Measurements from ENCODE around the gene SLC23A2.
"Not testable (repeated sequence)": the region's sequence is repeated elsewhere in the genome, so short reads cannot be mapped to it uniquely, and the experiment has no call there.

The SLC23A2 gene

DNA sequence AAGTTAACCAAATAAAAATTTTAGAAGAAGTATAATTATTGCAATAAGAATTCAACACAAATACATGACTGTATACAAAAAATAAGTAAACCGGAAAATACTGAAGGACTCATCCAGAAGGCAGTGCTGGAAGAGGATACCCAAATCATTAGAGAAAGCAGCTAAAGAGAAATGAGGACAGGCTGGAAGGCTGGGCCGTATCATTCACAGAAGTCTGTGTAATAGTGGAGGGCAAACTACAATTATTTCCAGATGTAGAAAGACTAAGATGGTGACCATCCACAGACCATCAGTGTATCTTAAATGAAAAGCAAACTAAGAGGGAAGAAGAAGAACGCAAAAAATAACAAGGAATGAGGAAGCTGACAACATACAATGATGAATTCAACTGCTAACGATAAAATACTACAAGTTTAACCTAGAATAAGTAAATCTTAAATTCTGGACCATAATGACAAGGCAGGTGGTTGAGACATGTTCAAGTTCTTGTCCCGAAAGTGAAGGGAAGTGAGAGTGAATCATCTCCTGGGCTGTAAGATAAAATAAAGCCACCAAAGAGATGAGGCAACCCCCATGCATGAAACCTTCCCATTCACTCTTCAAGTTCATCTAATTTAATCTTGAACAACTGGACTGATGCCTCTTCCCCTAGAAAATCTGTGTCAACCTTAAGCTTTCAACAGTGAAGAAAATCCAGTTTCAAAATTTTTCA is 71.5 kb downstream of the SLC23A2 start:
- no peak for DNase-seq

DNA sequence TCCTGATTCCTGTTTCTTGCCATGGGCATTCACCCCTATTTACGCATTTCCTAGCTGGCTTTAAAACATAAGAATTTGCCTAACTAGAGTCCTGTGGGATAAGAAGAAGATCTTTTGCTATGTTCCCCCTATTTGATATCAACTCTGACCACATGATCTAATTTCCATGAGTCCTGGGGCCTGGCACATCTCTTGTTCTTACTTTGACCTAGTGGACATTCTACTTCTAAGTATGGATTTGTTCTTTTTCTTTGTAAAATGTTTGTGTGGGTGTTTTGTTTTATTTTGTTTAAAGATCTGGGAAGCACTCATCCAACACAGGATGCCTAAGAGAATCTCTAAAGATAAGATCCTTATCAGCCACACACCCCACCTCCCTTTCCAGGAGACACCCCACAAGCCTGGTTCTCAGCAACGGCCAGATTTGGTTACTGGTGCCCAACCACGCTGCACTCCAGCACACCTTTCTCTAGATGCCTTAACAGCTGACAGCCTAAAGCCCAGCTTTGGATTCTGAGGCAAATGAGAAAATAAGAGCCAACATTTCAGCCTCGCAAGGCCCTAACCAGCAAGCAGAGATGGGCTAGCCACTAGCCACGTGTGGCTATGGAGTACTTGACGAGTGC is 74.7 kb downstream of the SLC23A2 start:
- DNase-seq = no peak

DNA sequence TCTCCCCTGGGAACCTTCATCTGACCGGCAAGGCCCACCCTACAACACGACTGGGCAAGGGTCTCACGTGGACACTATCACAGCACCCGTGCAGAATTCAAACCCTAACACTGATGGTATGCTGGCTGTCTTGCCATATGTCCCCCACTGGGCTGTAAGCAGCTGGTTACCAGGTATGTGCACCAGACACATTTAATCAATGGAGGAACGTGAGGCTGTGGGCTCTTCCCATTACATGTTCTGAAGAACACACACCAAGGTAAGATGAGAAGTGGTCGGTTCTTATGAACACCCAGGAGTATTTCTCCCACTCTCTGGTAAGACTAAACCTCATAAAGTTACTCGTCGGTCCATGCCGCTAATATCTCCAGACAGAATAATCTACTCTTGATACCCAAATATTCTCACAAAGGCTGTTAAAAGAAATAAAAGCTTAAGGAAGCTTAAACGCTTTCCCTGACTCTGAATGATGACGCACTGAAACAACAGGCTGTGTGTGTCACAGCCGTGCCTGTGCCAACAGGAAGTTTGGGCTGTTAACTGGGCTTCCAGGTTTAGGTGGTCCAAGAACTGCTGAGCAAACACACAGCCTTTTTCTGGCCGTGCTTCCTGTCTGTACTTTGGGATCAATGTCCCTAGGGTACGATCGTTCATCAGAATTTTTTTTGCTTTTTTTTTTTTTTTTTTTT is 75.3 kb downstream of the SLC23A2 start:
- DNase-seq = no peak

DNA sequence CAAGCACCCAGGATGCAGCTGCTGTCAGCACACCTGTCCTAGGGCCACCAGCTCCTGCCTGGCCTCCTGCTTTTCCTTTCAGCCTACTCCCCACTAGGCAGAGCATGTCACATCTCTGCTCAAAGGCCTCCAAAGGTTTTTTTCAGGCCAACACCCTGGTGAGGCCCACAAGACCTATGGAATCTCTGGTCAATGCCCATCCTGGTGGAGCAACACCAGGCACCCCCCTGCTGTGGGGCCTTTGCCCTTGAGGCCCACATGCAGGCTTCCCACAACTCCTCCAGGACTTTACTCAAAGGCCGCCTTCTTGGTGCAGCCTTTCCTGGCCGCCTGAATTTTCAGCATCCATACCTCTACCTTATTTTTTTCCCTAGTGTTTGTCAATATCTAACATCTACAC is 76.9 kb downstream of the SLC23A2 start:
- no peak for DNase-seq

DNA sequence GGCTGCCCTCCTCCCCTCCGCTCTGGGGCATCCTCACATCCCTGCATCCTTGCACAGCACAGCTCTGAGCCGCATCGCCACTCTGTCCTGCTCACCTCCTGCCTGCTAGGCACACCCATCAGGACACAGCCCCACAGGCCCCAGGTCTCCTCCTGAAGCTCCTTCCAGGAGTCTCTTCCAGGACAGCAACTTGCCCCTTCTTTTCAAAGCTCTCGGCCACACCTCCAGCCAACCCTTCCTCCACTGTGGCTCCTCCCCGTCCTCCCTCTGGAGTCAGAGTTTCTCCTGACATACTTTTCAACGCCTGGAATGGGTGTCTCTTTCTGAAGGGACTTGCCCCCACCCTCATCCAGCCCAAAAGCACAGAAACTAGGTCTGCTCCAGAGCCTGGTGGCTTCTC is 77.3 kb downstream of the SLC23A2 start:
- DNase-seq = no peak

DNA sequence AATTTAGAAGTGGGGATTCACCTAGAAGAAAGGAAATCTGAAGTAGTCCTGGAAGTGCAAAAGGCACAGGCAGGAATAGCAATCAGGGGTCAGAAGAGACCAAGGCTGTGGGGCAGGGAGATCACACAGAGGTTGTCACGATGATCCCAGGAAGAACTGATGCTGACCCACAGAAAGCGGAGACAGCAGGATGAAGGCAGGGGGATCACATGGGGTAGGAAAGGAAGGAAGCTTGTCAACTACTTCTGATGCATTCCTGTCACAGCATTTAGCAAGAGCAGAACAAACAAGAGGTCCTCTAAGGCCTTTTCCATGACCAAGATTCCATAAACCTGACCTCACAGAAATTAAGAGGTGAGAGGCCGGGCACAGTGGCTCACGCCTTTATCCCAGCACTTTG is 79.1 kb downstream of the SLC23A2 start:
- no peak for DNase-seq

DNA sequence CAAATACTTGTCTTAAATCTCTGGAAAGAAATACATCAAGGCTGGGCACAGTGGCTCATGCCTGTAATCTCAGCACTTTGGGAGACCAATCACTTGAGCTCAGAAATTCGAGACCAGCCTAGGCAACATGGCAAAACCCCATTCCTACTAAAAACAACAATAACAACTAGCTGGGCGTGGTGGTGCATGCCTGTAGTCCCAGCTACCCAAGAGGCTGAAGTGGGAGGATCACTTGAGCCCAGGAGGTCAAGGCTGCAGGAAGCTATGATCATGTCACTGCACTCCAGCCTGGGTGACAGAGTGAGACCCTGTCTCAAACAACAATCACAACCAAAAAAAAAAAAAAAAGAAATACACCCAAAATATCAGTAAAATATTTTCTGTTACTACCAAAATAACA is 80.0 kb downstream of the SLC23A2 start:
- not testable (repeated sequence) for DNase-seq

DNA sequence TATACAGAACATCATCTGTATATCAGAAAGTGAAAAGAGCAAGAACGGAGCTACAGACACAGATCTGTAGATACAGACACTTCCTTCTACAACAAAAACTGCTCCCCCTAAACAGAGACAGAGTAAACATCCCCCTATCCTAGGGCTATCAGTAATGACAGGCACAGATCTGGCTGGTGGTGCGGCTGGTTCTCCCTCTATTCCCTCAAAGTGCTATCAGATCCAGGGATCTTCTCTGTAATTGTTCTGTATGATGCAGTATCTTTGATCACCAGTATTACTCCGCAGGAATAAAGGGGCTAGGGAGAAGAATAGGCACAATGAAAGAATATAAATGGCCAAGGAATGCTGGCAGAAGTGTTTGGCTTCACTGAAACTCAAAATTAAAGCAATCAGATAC is 80.7 kb downstream of the SLC23A2 start:
- no peak for DNase-seq

DNA sequence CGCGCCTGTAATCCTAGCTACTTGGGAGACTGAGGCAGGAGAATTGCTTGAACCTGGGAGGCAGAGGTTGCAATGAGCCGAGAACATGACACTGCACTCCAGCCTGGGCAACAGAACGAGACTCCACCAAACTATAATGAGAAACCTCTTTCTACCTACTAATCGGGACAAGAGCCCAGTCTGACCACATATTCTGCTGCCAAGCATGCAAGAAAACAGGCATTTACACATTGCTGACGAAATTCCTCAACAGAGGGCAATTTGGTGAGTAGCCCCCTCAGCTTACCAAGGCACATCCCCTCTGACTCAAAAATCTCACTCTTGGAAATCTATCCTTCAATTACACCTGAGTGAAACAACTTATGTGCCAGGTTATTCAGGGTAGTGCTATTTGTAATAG is 81.2 kb downstream of the SLC23A2 start:
- no peak for DNase-seq

DNA sequence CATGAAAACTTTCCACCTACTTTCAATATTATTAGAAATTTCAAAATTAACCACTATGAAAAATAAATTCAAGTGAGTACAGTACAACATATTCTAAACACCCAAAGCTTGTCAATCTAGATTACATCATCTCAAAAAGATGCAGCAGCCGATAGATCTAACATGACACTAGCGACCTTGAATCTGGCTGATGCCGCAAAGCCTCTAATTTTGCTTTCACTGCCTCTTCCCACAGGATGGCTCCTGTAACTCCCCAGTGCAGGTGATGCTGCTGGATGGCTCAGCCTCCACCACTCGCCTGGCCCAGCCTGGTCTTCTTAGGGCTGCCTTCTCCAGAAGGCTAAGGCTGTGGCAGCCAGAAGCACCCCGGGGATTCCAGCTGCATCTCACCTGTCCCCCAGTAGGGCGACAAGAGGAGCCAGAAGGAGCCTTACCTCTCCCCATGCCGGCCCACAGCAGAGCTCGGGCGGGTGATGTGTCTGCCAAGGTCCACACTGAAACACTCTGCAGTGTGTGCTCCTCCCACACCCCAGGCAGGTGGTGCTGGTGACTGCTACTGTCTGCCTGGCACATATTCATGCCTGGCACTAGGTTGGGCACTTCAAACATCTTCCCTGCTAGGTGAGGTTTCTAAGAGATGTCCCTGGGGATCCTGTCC is 82.1 kb downstream of the SLC23A2 start:
- no peak for DNase-seq

DNA sequence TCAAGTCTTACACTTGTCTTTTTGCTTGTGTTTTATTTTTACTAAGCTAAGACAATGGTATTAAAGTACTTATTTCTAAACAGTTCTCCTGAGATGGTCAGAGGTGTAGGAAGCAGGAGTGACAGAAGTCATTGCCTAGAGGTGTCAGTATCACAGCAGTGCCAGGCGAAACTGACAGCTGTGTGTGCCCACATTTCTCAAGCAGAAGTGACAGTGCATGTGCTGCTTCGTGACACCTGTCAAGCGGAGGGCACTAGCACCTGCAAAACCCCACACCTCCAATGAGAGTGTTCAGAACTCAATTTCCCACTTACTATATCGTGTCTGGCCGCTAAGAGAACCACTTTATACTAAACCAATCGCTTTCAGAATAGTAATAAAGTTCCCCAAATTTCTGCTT is 82.8 kb downstream of the SLC23A2 start:
- DNase-seq = no peak

DNA sequence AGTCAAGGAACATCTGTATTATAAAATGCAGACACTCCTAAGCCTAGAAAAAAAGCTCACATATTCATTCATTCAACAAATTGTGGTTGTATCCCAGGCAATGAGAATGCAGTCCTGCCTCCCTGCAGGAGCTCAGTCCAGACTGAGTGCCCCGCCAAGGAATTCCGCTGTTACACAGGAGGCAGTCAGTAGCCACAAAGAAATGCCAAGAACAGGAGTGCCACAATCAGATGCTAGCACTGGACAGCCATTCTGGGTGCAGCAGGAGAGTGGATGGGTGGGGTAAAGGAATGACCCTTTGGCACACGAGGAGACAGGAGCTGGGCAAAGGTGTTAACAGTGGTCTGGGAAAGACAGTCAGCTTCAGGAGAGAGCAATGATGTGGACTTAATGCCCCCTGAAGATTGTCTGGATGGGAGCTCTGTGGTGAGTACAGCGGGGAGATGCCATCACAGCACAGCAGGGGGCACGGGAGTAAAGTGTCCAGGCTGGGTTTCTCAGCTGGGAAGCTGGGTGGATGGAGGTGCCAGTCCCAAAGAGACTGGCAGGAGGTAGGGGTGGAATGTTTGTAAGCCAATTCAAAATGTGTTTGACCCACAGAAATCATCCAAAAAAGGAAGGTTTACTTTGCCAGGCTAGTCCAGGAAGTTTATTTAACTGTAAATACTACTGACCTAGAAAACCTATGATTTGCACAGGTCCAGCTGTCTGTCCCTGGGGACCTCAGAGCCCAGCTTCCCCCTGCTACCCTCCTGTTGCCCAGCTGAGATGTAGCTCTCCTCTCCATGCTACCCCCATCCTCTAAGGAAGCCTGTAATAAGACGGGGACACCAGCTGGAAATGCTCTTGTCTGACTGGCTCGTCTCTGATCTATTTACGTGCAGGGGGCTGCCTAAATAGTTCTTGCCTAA is 84.1 kb downstream of the SLC23A2 start:
- no peak for DNase-seq

DNA sequence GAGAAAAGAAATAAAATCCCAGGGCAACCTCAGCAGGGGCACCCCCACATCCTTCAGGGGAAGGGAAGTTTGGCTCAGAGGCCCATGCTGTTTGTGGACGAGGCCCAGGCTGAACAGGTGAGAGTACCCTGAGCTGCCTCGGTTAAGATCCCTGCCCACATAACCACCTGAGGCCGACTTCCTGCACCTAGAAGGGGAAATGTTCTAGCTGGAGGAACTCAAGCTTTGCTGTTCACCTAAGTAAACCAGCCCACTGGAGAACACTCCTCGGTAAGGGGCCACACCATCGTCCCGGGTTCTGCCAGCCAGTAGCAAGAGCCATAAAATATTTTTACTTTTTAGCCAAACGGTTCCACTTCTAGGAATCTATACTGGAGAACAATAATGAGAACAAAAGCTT is 88.2 kb downstream of the SLC23A2 start:
- DNase-seq = no peak

DNA sequence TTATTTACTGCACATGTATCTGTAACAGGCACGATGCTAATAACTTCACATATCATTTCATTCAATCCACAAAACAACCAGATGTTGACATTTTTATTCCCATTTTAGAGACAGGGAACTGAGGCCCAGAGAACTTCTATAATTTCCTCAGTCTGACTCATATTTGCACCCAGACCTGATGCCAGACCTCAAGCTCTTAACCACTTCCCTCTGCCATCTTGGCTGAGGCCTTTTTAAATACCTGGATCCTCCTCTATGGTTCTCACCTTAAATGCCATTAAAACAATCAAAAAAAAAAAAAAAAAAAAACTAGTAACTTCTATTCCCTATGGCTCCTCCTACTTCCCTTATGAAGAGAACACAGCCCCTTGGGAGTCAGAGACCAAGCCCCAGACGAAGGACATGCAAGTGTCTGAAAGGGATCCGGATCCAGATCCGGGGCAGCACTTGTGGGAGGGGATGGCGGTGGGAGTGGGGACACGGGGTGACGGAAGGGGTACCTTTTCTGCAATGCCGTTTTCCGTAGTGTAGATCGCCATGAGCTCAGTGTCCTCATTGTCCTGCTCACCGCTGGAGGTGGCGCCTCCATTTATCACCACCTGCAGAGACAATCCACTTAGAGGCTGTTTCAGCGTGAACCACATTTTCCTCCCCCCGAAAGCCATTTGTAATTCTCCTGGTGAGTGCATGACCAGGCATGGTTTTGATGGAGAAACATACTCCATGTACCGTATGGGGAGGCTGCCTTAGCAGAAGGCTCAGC is 88.7 kb downstream of the SLC23A2 start:
- no peak for DNase-seq

DNA sequence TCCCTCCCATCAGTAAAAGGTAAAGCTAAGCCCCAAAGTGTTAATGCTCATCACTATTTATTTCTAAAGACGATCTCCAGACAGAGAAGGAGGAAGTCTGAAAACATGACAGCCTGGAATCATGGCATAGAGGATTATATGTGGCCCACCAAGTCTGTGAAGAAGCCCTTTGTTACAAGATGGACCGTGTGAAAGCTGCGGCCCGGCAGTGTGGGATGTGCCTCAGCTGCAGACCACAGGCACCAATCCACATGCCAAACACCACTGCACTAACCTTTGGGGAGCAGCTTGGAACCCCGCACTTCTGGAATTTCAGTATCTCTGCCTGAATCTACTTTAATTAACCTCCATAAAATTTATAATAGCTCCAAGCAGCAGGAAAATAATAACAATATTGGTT is 90.4 kb downstream of the SLC23A2 start:
- no peak for DNase-seq

DNA sequence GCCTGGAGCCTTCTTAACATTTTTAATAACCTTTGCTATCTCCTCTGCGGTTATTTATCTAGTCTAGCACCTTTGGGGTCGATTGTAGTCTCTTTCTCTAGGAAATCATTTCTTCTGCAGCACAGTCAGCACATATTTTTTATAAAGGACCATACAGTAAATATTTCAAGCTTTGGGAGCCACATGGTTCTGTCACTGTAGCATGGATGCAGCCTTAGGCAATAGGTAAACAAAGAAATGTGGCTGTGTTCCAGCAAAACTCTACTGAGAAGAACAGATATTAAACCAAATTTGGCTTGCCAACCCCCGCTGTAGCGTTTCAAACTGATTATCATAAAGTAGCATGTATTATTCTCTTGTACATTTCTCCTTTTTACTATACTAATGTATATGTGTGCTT is 95.7 kb downstream of the SLC23A2 start:
- no peak for DNase-seq

DNA sequence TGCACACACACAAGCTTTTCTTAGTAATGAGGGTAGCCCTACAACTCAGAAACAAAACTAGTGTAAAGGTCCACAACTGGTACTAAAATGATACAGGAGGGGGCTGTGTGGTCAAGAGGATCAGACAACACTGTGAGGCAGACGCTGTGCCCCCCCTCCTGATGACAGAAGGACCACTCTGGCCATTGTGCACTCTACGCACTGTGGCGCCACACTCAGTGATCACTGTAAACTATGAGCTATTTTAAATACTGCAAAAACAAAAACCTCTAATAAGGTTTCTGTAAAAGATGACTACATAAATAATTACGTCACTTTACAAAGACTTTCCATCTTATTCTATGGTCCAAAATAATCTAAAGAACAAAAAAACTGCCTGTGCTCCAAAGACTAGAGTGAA is 96.1 kb downstream of the SLC23A2 start:
- no peak for DNase-seq

DNA sequence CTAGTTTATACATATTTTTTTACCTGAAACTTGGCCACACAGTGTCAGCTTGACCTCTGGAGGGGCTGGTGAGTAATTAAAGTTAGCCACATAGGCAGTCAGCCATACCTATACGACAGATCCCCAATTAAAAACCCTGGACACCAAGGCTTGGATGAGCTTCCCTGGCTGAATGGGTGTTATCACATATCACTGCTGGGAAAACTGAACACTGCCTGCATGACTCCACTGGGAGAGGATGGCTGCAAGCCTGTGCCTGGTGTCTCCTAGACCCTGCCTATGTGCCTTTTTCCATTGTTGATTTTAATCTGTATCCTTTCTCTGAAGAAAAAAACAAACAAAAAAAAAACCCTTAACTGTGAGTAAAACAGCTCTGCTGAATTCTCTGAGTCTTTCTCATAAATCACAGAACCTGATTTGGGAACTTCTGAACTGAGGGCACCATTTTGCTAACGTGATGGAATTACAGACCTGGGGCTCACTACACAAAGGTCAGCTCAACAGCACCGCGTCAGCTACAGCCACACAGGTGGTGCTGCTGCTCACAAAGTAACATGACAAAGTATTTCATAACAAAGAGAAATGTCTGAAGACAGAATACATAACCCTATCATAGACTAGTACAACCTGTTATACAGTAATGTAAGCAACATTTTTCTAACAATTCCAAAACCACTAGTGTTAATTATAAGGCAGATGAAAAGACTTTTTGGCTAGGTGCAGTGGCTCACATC is 97.0 kb downstream of the SLC23A2 start:
- no peak for DNase-seq

DNA sequence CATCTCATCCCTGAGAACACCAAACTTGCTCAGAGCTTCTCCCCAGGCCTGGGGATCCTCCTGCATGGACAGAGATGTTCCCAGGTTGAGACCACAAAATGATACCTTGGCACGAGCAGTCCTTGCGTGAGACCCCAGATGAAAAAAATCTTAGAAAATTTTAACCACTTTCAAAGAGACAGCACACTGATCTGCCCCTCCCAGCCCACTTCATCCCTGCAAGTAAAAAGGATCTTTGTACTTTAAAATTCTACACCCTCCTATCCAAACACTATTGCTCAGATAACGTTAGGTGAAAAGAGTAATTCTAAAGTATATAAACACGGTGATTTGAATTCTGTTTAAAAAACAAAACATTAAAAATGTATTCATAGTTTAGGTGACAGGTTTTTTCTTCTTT is 98.5 kb downstream of the SLC23A2 start:
- no peak for DNase-seq

DNA sequence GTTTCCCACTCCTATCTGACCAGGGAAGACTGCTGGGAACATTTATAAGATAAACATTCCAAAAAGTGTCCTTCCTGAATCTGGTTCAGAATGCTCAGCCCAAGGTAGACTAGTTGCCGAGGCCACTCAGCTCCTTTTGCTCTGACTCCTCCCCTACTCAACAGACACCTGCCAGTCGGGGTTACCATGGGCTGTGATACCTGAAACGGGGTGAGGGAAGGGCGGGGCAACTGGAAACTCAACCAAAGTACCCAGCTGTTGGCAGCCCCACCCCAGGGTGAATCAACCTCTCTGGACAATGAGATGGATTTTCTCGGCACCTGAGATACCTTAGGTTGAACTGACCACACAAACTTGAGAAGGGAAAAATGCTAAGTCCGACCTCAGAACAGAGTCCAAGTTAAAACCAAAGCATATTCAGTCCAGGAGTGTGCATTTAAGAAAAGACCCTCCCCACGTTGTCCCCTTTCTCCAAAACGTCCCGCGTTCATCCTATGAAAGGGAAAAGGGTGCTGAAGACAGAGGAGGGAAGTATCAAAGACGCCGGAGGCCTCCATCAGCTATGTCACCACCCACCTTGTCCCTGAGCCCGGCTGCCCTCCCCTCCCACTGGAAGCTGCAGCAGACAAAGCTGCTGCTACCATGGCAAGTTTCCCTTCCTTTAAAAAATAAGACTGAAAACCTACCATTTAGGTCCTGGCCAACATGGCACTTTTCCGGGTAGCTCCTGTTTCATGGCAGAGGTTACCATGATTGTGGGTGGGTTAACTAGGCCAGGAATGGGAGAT is 100.1 kb downstream of the SLC23A2 start:
- DNase-seq = no peak
